BJ (cell line): Measurements from ENCODE around the gene CDK11A. TPM values are rescaled to one million over a fixed set of nuclear protein-coding genes. Genes with fewer than 3 reads are reported as not detected.

Experiments
- CTCF ChIA-PET: fragments of 350-600 bp; formaldehyde crosslinking; extraction: SDS; loops from one replicate; lab custom pipeline; 2021; ENCODE audit warnings: antibody characterized with exemption, inconsistent platforms; lab: Yijun Ruan, JAX
- POLR2A ChIA-PET: fragments of 300-600 bp; sonication (Branson Sonifier 250); formaldehyde crosslinking; extraction: SDS; loops from one replicate; lab custom pipeline; 2021; ENCODE audit warnings: antibody characterized with exemption; lab: Charles Lee
- DNase-seq: peaks from one replicate; pipeline ENCODE4 v3.0.0-alpha.2; 2011; ENCODE audit warnings: low read depth
- H3K27me3 ChIP-seq: 2 replicates; pipeline ENCODE4 v1.6.0; 2011; ENCODE audit warnings: low read length; ENCODE audit not compliant: control insufficient read depth, insufficient read depth
- H3K36me3 ChIP-seq: 2 replicates; pipeline ENCODE4 v1.5.1; 2011; ENCODE audit warnings: low read length; ENCODE audit not compliant: control insufficient read depth, insufficient read depth
- H3K4me3 ChIP-seq: 2 replicates; pipeline ENCODE4 v1.5.1; 2011; ENCODE audit warnings: low read depth, mild to moderate bottlenecking, control low read depth, low read length
- polyA plus RNA-seq: library from polyadenylated mRNA; depleted of rRNA; stranded (reverse); fragments of >200 nt; gene quantifications from 2 replicates; pipeline ENCODE4 v1.2.3, GENCODE V29; 2011
- TF ChIP-seq, protein P1 (sequence below): IDR thresholded peaks from 2 replicates; pipeline ENCODE4 v1.5.1; 2011; ENCODE audit warnings: low read depth, mild to moderate bottlenecking, control low read depth, inconsistent platforms, low read length, moderate library complexity; ENCODE audit not compliant: insufficient read depth

The CDK11A gene
- polyA plus RNA-seq, 1 experiment = 8.1 TPM

DNA sequence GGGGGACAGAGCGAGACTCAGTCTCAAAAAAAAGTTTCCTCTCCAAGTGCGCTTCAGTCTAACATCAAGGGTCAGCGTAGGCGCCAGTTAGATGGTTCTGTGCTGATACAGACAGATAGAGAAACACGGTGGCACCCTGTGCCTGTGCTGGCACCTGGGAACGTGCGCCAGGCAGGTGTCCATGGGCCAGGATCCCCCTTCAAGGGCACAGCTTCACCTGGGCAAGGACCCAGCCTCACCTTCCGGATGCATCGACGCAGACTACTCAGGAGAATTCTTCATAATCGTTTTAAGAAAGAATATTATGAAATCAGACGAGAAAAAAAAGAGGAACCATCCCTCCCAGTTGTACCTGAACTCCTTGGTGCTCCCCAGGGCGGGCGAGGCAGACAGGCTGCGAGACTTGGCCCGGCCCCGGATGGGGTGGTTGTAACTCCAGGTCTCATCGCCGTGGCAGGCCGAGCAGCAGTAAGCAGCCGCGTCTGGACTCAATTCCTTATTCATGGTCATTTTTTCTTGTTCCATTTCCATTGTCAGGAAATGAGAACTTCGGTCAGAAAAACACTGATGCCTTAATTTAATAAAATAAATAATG lies 40.8 kb upstream of the CDK11A start:
- DNase-seq = no peak
- Histone ChIP-seq H3K27me3 (no peaks in the 10 kb centered on the region), H3K36me3 (peaks cover 9% of the 10 kb centered on the region), H3K4me3 (no peak overlapping the region)
- CTCF ChIA-PET = interaction anchor here (0.8 kb wide), 1 partner anchor 171 kb away, joined by 3 read pairs; no protein-coding TSS in a partner anchor
- POLR2A ChIA-PET = no interaction called here
- TF ChIP-seq, protein P1, sequence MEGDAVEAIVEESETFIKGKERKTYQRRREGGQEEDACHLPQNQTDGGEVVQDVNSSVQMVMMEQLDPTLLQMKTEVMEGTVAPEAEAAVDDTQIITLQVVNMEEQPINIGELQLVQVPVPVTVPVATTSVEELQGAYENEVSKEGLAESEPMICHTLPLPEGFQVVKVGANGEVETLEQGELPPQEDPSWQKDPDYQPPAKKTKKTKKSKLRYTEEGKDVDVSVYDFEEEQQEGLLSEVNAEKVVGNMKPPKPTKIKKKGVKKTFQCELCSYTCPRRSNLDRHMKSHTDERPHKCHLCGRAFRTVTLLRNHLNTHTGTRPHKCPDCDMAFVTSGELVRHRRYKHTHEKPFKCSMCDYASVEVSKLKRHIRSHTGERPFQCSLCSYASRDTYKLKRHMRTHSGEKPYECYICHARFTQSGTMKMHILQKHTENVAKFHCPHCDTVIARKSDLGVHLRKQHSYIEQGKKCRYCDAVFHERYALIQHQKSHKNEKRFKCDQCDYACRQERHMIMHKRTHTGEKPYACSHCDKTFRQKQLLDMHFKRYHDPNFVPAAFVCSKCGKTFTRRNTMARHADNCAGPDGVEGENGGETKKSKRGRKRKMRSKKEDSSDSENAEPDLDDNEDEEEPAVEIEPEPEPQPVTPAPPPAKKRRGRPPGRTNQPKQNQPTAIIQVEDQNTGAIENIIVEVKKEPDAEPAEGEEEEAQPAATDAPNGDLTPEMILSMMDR = no peak

DNA sequence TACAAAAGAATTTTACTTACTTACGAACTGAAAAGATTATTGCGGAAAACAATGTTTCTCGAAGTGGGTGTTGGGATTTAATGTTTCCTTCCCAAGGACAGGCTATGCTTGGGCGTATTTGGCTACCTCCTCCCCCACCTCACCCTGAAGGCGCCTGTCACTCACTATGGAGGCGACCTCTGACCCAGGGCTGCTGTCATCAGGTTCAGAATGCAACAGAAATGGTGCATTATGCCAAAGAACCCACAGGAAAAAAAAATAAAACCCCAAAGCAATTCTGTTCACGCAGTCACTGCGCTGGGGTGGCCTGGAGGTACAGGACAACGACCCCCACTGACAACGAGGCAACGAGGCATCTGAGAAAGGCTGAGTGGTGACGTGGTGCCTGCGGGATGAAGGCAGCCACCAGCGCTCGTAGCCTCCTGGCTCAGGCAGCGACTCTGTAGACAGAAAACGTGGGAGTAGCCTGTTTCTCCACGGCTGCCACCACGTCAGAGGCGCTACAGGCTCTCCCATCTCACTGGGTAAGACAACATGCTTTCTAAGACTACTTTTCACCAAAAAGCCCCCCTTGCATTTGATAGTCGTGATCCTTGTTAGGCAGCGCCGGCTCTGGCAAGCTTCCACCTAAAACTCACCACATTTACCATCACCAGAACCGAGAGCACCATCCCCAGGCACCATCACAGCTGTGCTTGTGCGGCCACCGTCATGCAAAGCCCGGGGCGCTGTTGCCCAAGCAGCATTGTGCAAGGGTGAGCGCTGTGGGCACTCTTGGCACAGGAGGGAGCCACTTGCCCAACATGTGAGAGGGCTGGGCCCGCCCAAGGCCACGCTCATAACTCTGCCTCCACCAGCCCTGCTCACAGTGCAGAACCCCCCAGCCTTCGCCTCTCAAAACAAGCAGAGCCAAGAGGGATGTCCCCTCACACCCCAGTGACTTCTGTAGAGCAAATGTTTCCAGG lies 39.8 kb upstream of the CDK11A start:
- CTCF ChIA-PET = interaction anchor here (0.8 kb wide), 1 partner anchor 172 kb away, joined by 3 read pairs; no protein-coding TSS in a partner anchor
- Histone ChIP-seq H3K36me3 (peaks cover 13% of the 10 kb centered on the region), H3K27me3 (no peaks in the 10 kb centered on the region), H3K4me3 (no peak overlapping the region)
- POLR2A ChIA-PET = no interaction called here
- DNase-seq = no peak
- TF ChIP-seq, protein P1 = peak; percentile 29

DNA sequence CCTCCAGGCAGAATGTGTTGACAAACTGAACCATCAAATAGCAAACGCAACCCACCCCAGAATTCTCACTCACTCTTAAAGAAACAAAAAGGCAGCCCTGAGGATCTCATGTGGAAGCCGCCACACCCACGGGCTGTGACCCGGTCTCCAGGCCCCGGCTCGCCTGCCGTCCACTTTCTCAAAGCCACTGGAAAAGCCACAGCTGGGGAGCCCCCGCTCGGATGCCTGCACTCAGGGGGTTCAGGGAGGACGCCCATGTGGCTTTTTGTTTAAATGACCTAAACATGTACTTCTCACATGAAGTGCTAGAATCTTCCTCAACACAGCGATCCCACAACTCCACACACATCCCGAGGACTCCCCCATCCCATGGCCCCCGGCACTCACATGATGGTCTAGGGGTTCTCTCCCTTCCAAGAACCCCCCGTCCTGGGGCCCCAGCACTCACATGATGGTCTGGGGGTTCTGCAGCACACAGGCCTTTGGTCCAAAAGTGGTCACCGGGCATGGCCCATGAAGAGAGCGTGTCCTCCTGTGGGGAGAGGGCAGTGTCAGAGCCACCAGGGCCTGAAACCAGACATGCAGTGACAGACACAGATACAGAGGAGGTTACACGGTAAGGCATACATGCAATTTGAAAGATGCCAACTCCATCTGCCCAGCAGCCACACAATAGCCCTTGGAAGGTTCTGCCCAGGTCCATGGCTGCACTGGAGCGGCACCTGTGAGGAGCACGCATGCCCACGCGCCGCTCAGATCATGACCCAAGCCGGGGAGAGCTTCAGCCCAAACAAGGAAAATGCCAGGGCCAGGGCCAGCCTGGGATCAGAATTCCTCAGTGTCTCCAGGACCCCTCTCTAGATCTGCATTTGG lies 37.6 kb upstream of the CDK11A start:
- DNase-seq = no peak
- no peak overlapping the region for H3K4me3 ChIP-seq
- POLR2A ChIA-PET = no interaction called here
- CTCF ChIA-PET = interaction anchor here (0.5 kb wide), 1 partner anchor 10 kb away, joined by 3 read pairs; no protein-coding TSS in a partner anchor
- H3K27me3 ChIP-seq = no peaks in the 10 kb centered on the region
- TF ChIP-seq, protein P1 = no peak
- peaks cover 19% of the 10 kb centered on the region for H3K36me3 ChIP-seq

DNA sequence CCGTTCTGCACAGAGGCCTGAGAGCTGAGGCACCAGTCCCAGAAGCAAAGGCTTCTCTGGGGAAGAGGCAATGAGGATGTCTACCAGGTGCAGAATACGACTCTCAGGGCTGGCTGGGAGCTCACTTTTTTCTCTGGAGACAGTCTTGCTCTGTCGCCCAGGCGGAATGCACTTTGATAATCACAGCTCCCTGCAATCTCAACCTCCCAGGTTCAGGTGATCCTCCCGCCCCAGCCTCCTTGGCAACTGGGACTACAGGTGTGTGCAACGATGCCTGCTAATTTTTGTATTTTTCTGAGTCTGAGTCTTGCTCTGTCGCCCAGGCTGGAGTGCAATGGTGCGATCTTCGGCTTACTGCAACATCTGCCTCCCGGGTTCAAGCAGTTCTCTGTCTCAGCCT lies 36.6 kb upstream of the CDK11A start:
- DNase-seq = no peak
- ChIA-PET POLR2A (no interaction called here), CTCF (interaction anchor here (1.1 kb wide), 1 partner anchor 37 kb away, joined by 4 read pairs; the partner anchor contains the start of gene CDK11A)
- no peak overlapping the region for H3K4me3 ChIP-seq
- no peaks in the 10 kb centered on the region for H3K27me3 ChIP-seq
- TF ChIP-seq, protein P1 = no peak
- peaks cover 23% of the 10 kb centered on the region for H3K36me3 ChIP-seq

DNA sequence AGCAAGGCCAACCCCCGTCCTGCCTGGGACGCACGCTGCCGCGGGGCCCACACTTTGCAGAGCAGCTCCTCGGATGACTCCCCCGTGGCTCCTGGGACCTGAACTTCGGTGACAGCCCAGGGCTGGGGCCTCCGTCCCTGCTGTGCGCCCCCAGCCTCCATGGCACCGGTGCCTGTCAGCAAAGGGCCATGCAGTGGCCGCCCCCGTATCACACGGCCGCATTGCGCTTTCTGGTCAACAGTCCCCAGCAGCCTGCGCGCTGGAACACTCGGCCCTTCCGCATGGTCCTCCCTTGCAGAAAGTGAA lies 36.1 kb upstream of the CDK11A start:
- DNase-seq = no peak
- peaks cover 24% of the 10 kb centered on the region for H3K36me3 ChIP-seq
- TF ChIP-seq, protein P1 = no peak
- no peak overlapping the region for H3K4me3 ChIP-seq
- POLR2A ChIA-PET = no interaction called here
- no peaks in the 10 kb centered on the region for H3K27me3 ChIP-seq
- CTCF ChIA-PET = interaction anchor here (1.1 kb wide), 1 partner anchor 36 kb away, joined by 4 read pairs; the partner anchor contains the start of gene CDK11A
